ENCODE results near the gene KLK12.

DNA sequence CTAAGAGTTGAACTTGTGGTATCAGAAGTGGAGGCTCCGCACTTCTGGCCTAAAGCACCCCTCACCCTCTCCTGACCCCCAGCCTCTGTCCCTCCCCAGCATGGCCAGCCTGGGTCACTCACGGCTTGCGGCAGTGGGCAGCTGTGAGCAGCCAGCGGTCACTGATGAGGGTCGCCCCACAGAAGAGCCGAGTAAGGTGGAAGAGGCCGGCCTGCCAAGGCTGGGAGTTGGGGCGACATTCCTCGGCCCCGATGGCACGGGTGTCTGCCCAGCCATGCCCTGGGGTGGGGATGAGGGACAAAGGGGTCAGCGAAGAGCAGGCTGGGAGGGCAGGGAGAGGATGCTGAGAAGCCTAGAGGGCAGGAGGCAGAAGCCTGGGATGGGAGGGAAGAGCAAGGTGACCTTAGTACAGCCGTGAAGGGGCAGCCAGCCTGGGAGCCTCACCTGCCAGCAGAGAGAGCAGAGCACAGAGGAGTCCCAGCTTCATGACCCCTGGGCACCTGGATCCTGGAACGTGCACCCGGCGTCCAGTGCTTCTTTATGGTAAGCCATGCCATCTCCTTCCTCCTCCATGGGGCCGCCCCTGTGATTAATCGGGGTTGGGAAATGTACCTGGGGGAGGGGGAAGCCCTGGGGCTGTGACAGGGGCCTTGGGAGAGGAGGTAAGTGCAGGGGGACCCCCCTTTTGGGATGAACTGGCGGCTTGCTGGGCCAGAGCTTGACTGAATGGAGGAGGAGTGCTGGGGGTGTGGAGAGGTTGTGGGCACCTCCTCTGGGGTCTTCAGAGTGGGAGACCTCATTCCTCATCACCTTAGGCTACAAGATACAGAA is 25.5 kb downstream of the KLK12 start:
- TF ChIP-seq POLR2AphosphoS5 (IDR thresholded peaks at IDR 0.05; ENCODE audit: borderline replicate concordance, low read depth, low read length) (no peak), EZH2 (IDR thresholded peaks at IDR 0.05) (no peak), FOXP2 (optimal IDR thresholded peaks at IDR 0.05; ENCODE audit: control extremely low read depth, extremely low read length, insufficient read depth) (no peak)

Data from SK-N-MC (cell line).